Upper lobe of left lung (tissue), 4 donors: ENCODE data around the gene LRRC1.

ENCODE experiments used
- POLR2A ChIP-seq, 4 donors: fragments of 450-650 bp; IDR thresholded peaks; one replicate each; pipeline ENCODE4 v1.5.1; 2016 to 2017; ENCODE audit warnings: antibody characterized with exemption in 4 of 4, mild to moderate bottlenecking in 2 of 4
- TF ChIP-seq, protein P1 (sequence below), 6 experiments: fragments of 450-650 bp in 4 of 6; fragments of 200-600 bp in 2 of 6; sonication (generic) in 2 of 6; IDR thresholded peaks; one replicate each; pipeline ENCODE4 v1.5.1; 2016 to 2019; ENCODE audit warnings: antibody characterized with exemption in 6 of 6

DNA sequence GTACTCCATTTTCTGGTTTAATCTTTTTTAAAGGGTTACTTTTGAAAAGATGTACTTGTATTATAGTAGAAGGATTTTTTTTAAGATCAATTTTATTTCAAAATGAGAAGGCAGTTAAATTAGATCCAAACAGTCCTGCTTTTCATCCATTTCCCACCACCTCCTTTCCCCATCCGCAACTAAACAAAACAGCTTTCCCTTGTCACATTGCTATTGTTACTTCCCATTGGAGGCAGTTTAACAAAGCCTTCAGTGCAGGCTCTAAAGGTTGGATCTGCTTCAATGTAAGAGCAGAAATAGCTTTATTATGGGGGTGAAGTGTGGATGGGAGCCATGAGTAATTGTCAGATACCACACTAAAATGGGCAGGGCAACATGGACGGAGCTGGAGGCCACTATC is 65.7 kb downstream of the LRRC1 start:
- TF ChIP-seq, protein P1, sequence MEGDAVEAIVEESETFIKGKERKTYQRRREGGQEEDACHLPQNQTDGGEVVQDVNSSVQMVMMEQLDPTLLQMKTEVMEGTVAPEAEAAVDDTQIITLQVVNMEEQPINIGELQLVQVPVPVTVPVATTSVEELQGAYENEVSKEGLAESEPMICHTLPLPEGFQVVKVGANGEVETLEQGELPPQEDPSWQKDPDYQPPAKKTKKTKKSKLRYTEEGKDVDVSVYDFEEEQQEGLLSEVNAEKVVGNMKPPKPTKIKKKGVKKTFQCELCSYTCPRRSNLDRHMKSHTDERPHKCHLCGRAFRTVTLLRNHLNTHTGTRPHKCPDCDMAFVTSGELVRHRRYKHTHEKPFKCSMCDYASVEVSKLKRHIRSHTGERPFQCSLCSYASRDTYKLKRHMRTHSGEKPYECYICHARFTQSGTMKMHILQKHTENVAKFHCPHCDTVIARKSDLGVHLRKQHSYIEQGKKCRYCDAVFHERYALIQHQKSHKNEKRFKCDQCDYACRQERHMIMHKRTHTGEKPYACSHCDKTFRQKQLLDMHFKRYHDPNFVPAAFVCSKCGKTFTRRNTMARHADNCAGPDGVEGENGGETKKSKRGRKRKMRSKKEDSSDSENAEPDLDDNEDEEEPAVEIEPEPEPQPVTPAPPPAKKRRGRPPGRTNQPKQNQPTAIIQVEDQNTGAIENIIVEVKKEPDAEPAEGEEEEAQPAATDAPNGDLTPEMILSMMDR (IDR thresholded peaks at IDR 0.05), result no peak
- TF ChIP-seq POLR2A (IDR thresholded peaks at IDR 0.05), result no peak
